GM12892 (cell line): ENCODE data around the gene KLHL12.

ENCODE experiments used
- POLR2A ChIP-seq: IDR thresholded peaks from 2 replicates; pipeline ENCODE4 v1.6.1; 2011; ENCODE audit warnings: low read depth, low read length, control low read depth
- POLR2AphosphoS5 ChIP-seq: IDR thresholded peaks from 2 replicates; pipeline ENCODE4 v1.6.1; 2011; ENCODE audit warnings: low read depth, low read length, control low read depth
- TAF1 ChIP-seq: IDR thresholded peaks from 2 replicates; pipeline ENCODE4 v1.6.1; 2011; ENCODE audit warnings: low read depth, mild to moderate bottlenecking, control low read depth, low read length, borderline replicate concordance

DNA sequence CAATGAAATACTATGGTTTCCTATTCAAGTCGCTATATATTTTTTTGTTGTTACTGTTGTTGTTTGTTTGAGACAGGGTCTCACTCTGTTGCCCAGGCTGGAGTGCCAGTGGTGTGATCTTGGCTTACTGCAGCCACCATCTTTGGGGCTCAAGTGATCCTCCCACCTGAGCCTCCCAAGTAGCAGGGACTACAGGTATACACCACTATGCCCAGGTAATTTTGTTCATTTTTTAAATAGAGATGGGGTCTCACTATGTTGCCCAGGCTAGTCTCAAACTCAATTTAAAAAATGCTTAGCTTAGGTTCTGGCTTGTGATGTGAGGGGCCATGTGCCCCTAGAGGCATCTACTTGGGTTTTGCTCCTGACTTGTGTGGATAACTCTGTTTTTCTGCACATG lies 47.9 kb downstream of the KLHL12 start:
- TF ChIP-seq TAF1 (no peak), POLR2AphosphoS5 (no peak), POLR2A (no peak)
